ENCODE measurements around the gene MRTFB.

DNA sequence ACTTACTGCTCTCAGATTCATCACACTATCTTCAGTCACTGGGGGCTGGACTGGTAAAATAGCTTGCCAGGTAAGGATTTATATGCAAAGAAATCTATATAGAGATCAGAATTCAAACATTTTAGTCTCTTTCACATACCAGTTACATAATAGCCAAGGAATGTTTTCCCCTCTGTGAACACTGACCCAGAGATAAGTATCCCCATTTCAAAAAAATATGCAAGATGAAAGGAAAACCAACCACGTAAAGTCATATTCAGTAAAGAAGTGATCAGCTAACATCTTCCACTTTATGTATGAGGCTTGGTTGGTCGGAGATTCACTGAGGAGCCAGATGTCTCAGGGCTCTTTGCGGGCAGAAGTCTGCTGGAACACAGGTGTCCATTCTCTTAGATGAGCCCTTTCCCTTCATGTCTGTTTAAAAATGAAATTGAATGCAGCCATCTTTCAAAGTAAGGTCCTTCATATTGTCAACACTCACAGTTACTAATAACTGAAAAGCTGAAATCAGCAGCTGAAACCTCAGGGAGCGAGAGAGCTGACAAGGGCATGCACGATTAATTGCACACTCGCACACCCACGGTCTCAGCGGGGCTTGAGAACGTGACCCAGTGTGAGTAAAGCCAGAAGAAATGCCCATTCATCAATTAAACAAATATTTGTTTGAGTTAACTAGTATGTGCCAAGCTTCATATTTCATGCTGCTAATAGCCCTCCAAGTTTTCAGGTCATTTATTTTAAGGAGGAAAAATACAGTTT is 161.2 kb downstream of the MRTFB start:
- TF ChIP-seq PATZ1 (CRISPR knock-in tag; IDR thresholded peaks at IDR 0.05; ENCODE audit: borderline replicate concordance) (no peak), ZFP3 (CRISPR knock-in tag; IDR thresholded peaks at IDR 0.05) (no peak), GLIS3 (CRISPR knock-in tag; IDR thresholded peaks at IDR 0.05) (no peak), ZFP30 (CRISPR knock-in tag; IDR thresholded peaks at IDR 0.05) (no peak), TOX (CRISPR knock-in tag; IDR thresholded peaks at IDR 0.05; ENCODE audit: borderline replicate concordance) (no peak)
